ENCODE measurements around the gene C2orf92. TPM values are rescaled to one million over a fixed set of nuclear protein-coding genes. Genes with fewer than 3 reads are reported as not detected.

C2orf92 gene
- total RNA-seq, 3 donors from 2014 or later (not counting 1 experiment from before 2014, with no cell fraction given): 13.4 to 20.9 (median 16.1) TPM

DNA sequence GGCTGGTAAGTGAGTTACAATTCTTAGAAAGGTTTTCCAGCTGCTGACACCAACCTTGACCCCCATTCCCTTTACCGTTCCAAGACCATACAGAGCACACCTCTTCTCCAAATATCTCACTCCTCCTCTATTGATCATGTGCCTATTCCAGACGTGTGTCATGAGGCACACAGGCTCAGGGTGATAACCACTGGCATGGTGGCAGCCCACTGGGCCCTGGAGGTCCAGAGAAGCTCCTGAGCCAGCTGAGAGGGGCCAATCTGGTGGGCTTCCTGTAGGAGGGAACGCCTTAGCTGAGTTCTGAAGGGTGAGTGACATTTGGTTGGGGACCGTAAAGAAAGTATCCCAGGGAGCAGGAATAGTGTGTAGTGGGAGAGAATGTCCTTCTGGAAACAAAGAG, 72.2 kb downstream of the C2orf92 start:
- ATAC-seq (no peak), DNase-seq (peak in 1 of 2 donors; percentile 16)
- 58% methylated on average over 4 of the region's 4 CpGs for WGBS (ENCODE audit: insufficient coverage)
- Histone ChIP-seq H3K36me3 (ENCODE audit: control insufficient read depth, insufficient read depth, low read length) (peaks cover 44% of the 10 kb centered on the region), H3K4me1 (ENCODE audit: control insufficient read depth, insufficient read depth, low read length) (peaks cover 82% of the 10 kb centered on the region), H3K4me3 (ENCODE audit: low read length) (no peak overlapping the region), H3K27ac (ENCODE audit: low read length) (peak overlapping the region; percentile 86), H3K27me3 (ENCODE audit: control insufficient read depth, insufficient read depth, low read length) (no peaks in the 10 kb centered on the region), H3K9me3 (ENCODE audit: control insufficient read depth, insufficient read depth, low read length) (no peaks in the 10 kb centered on the region)
- H3K36me3 Mint-ChIP-seq: peaks cover 2% of the 10 kb centered on the region
- peak overlapping the region; percentile 80 to 94 for H3K27ac Mint-ChIP-seq
- no peaks in the 10 kb centered on the region for H3K9me3 Mint-ChIP-seq
- no peaks in the 10 kb centered on the region for H3K27me3 Mint-ChIP-seq (ENCODE audit: low read depth in 2 of 2)
- H3K4me1 Mint-ChIP-seq: peaks cover 77 to 86% of the 10 kb centered on the region in 2 donors
- intact Hi-C loops (cut with micrococcal nuclease): loop anchor here (10.0 kb wide), 1 partner anchor 893 kb away; no protein-coding TSS in a partner anchor
- TF ChIP-seq, protein P1, sequence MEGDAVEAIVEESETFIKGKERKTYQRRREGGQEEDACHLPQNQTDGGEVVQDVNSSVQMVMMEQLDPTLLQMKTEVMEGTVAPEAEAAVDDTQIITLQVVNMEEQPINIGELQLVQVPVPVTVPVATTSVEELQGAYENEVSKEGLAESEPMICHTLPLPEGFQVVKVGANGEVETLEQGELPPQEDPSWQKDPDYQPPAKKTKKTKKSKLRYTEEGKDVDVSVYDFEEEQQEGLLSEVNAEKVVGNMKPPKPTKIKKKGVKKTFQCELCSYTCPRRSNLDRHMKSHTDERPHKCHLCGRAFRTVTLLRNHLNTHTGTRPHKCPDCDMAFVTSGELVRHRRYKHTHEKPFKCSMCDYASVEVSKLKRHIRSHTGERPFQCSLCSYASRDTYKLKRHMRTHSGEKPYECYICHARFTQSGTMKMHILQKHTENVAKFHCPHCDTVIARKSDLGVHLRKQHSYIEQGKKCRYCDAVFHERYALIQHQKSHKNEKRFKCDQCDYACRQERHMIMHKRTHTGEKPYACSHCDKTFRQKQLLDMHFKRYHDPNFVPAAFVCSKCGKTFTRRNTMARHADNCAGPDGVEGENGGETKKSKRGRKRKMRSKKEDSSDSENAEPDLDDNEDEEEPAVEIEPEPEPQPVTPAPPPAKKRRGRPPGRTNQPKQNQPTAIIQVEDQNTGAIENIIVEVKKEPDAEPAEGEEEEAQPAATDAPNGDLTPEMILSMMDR (IDR thresholded peaks at IDR 0.05): no peak
- H3K4me3 Mint-ChIP-seq: peak overlapping the region; percentile 73

DNA sequence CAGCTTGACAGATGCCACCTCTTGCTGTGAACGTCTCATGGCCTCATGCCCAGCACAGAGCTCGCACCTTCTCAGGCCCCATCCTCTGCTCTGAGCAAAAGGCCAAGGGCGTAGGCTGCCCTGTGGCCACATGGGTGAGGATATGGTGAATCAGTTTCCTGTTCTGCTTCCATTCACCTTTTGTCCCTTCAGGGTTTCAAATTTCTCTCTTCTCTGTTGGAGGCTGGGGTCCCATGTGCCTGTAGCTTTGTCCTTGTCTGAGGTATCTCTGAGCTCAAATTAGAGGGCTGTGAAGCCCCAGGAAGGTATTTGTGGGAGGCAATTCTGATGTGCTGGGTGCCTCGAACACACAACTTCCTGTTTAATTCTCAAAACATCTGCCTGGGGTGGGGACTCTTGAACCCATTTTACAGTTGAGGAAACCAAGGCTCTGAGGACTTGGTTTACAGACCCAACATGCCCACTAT, 72.9 kb downstream of the C2orf92 start:
- intact Hi-C loops (cut with micrococcal nuclease): loop anchor here (10.0 kb wide), 1 partner anchor 892 kb away; no protein-coding TSS in a partner anchor
- Histone ChIP-seq H3K36me3 (ENCODE audit: control insufficient read depth, insufficient read depth, low read length) (peaks cover 37% of the 10 kb centered on the region), H3K27me3 (ENCODE audit: control insufficient read depth, insufficient read depth, low read length) (no peaks in the 10 kb centered on the region), H3K9me3 (ENCODE audit: control insufficient read depth, insufficient read depth, low read length) (no peaks in the 10 kb centered on the region), H3K4me3 (ENCODE audit: low read length) (no peak overlapping the region), H3K4me1 (ENCODE audit: control insufficient read depth, insufficient read depth, low read length) (peaks cover 88% of the 10 kb centered on the region), H3K27ac (ENCODE audit: low read length) (peak overlapping the region; percentile 86)
- DNase-seq (peak; percentile 51 to 52), ATAC-seq (peak; percentile 54 to 70 (median 57))
- H3K4me3 Mint-ChIP-seq: peak overlapping the region; percentile 73
- no peaks in the 10 kb centered on the region for H3K27me3 Mint-ChIP-seq (ENCODE audit: low read depth in 2 of 2)
- no peaks in the 10 kb centered on the region for H3K9me3 Mint-ChIP-seq
- WGBS (ENCODE audit: insufficient coverage): 9% methylated on average over 4 of the region's 4 CpGs
- H3K4me1 Mint-ChIP-seq: peaks cover 81 to 88% of the 10 kb centered on the region in 2 donors
- H3K27ac Mint-ChIP-seq: peak overlapping the region; percentile 80 to 94
- H3K36me3 Mint-ChIP-seq: no peaks in the 10 kb centered on the region
- TF ChIP-seq, protein P1 (IDR thresholded peaks at IDR 0.05): no peak

DNA sequence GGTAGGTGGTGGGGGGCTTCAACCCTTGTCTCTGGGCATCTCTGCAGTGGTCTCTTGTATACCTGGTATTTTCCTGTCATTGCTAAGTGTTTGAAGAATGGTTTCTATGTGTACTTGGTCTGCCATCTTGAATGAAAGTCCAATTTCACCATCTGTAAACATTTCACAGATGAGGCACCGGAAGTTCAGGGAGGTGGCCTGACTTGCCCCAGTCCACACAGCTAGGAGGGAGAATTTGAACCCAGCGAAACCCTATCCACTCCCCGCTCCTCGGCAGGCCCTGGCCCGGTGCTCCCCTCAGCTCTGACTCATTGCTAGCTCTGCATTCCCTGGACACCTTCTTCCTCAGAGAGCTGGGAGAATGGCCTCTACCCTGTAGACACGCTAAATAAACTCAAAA, 74.4 kb downstream of the C2orf92 start:
- TF ChIP-seq, protein P1 (IDR thresholded peaks at IDR 0.05): no peak

More for the DNA sequence above, 74.4 kb downstream of the C2orf92 start:
- intact Hi-C loops (cut with micrococcal nuclease): loop anchor here (10.0 kb wide), 1 partner anchor 891 kb away; no protein-coding TSS in a partner anchor
- Histone ChIP-seq H3K4me3 (ENCODE audit: low read length) (no peak overlapping the region), H3K4me1 (ENCODE audit: control insufficient read depth, insufficient read depth, low read length) (peaks cover 91% of the 10 kb centered on the region), H3K36me3 (ENCODE audit: control insufficient read depth, insufficient read depth, low read length) (peaks cover 22% of the 10 kb centered on the region), H3K27me3 (ENCODE audit: control insufficient read depth, insufficient read depth, low read length) (no peaks in the 10 kb centered on the region), H3K9me3 (ENCODE audit: control insufficient read depth, insufficient read depth, low read length) (no peaks in the 10 kb centered on the region), H3K27ac (ENCODE audit: low read length) (peak overlapping the region; percentile 10)
- 93% methylated on average over 6 of the region's 6 CpGs for WGBS (ENCODE audit: insufficient coverage)
- peak in 1 of 2 donors; percentile 7 for DNase-seq
- H3K27me3 Mint-ChIP-seq (ENCODE audit: low read depth in 2 of 2): no peaks in the 10 kb centered on the region
- H3K4me1 Mint-ChIP-seq: peaks cover 85 to 91% of the 10 kb centered on the region in 2 donors
- H3K9me3 Mint-ChIP-seq: no peaks in the 10 kb centered on the region
- peak overlapping the region; percentile 73 for H3K4me3 Mint-ChIP-seq
- H3K27ac Mint-ChIP-seq: peak overlapping the region; percentile 80 to 94
- no peaks in the 10 kb centered on the region for H3K36me3 Mint-ChIP-seq
- ATAC-seq: no peak

All from natural killer cell (primary cell).